SK-N-MC (cell line): ENCODE measurements around the gene KLHL36.

ENCODE experiments used
- EZH2 ChIP-seq: fragments of 200-600 bp; sonication (generic); IDR thresholded peaks from one replicate; pipeline ENCODE4 v1.6.1; 2017; ENCODE audit warnings: antibody characterized with exemption
- POLR2AphosphoS5 ChIP-seq: IDR thresholded peaks from 2 replicates; pipeline ENCODE4 v1.6.1; 2012; ENCODE audit warnings: mild to moderate bottlenecking, low read depth, low read length, borderline replicate concordance

- no peak for TF ChIP-seq EZH2
- no peak for TF ChIP-seq POLR2AphosphoS5
These were observed 10.6 kb upstream of the KLHL36 start for GRCh38 chr16:84637709-84638108.
